Astrocyte (in vitro differentiated cells and primary cell): ENCODE data around the gene AGRN. TPM values are rescaled to one million over a fixed set of nuclear protein-coding genes. Genes with fewer than 3 reads are reported as not detected.
A peak's percentile ranks its signal among the peaks of the same experiment; 100 is the strongest.

Source experiments
- DNase-seq: peaks from one replicate; pipeline ENCODE4 v3.0.0-alpha.2; 2010; ENCODE audit warnings: low read depth
- FAIRE-seq: peaks from 2 replicates; lab custom pipeline; 2011; peaks lifted over from hg19 to GRCh38; lab: Jason Lieb, UNC
- H2AFZ ChIP-seq: 2 replicates; pipeline ENCODE4 v1.6.0; 2012; ENCODE audit warnings: low read depth, low read length, inconsistent platforms
- H3K27ac ChIP-seq: 2 replicates; pipeline ENCODE4 v1.5.1; 2011; ENCODE audit warnings: low read depth, low read length, inconsistent platforms
- H3K27me3 ChIP-seq: 2 replicates; pipeline ENCODE4 v1.6.0; 2011; ENCODE audit warnings: low read length, inconsistent platforms; ENCODE audit not compliant: insufficient read depth
- H3K36me3 ChIP-seq: 2 replicates; pipeline ENCODE4 v1.5.1; 2011; ENCODE audit warnings: low read length, inconsistent platforms; ENCODE audit not compliant: insufficient read depth
- H3K4me1 ChIP-seq: 2 replicates; pipeline ENCODE4 v1.5.1; 2011; ENCODE audit warnings: low read length, inconsistent platforms; ENCODE audit not compliant: insufficient read depth
- H3K4me2 ChIP-seq: 2 replicates; pipeline ENCODE4 v1.6.0; 2012; ENCODE audit warnings: low read length, inconsistent platforms
- H3K4me3 ChIP-seq: 2 replicates; pipeline ENCODE4 v1.5.1; 2011; ENCODE audit warnings: low read depth, mild to moderate bottlenecking, low read length, inconsistent platforms; ENCODE audit not compliant: insufficient read depth
- H3K79me2 ChIP-seq: 2 replicates; pipeline ENCODE4 v1.6.0; 2012; ENCODE audit warnings: mild to moderate bottlenecking, low read length, inconsistent platforms; ENCODE audit not compliant: insufficient read depth
- H3K9ac ChIP-seq: 2 replicates; pipeline ENCODE4 v1.6.0; 2012; ENCODE audit warnings: mild to moderate bottlenecking, low read length, inconsistent platforms
- H3K9me3 ChIP-seq: 2 replicates; pipeline ENCODE4 v1.5.1; 2012; ENCODE audit warnings: low read depth, mild to moderate bottlenecking, low read length, inconsistent platforms; ENCODE audit not compliant: insufficient read depth
- H4K20me1 ChIP-seq: 2 replicates; pipeline ENCODE4 v1.6.0; 2012; ENCODE audit warnings: low read length, inconsistent platforms; ENCODE audit not compliant: insufficient read depth
- H3K27ac Mint-ChIP-seq: one replicate; pipeline ENCODE4 v1.8.0; 2021; ENCODE audit warnings: mild to moderate bottlenecking, mixed read lengths; ENCODE audit not compliant: unreplicated experiment
- H3K27me3 Mint-ChIP-seq: one replicate; pipeline ENCODE4 v1.8.0; 2021; ENCODE audit warnings: low read depth, mixed read lengths; ENCODE audit not compliant: unreplicated experiment
- H3K36me3 Mint-ChIP-seq: one replicate; pipeline ENCODE4 v1.8.0; 2021; ENCODE audit warnings: low read depth, mixed read lengths; ENCODE audit not compliant: unreplicated experiment
- H3K4me1 Mint-ChIP-seq: one replicate; pipeline ENCODE4 v1.8.0; 2021; ENCODE audit warnings: low read depth, mixed read lengths; ENCODE audit not compliant: unreplicated experiment
- H3K4me3 Mint-ChIP-seq: one replicate; pipeline ENCODE4 v1.8.0; 2021; ENCODE audit warnings: mild to moderate bottlenecking, moderate library complexity, mixed read lengths; ENCODE audit not compliant: unreplicated experiment
- H3K9me3 Mint-ChIP-seq: one replicate; pipeline ENCODE4 v1.8.0; 2021; ENCODE audit warnings: mild to moderate bottlenecking, mixed read lengths; ENCODE audit not compliant: unreplicated experiment
- EZH2 ChIP-seq: IDR thresholded peaks from 2 replicates; pipeline ENCODE4 v1.6.1; 2012; ENCODE audit warnings: mild to moderate bottlenecking, low read length, inconsistent platforms; ENCODE audit not compliant: insufficient read depth
- total RNA-seq: library from RNA; stranded (reverse); gene quantifications from 2 replicates; pipeline ENCODE4 v1.2.1, GENCODE V29; 2021
- TF ChIP-seq, protein P1 (sequence below): IDR thresholded peaks from 2 replicates; pipeline ENCODE4 v1.5.1; 2011; ENCODE audit warnings: low read depth, mild to moderate bottlenecking, inconsistent platforms, low read length, moderate library complexity; ENCODE audit not compliant: insufficient read depth

AGRN gene
- total RNA-seq, 1 donor from 2014 or later: 589 TPM

DNA sequence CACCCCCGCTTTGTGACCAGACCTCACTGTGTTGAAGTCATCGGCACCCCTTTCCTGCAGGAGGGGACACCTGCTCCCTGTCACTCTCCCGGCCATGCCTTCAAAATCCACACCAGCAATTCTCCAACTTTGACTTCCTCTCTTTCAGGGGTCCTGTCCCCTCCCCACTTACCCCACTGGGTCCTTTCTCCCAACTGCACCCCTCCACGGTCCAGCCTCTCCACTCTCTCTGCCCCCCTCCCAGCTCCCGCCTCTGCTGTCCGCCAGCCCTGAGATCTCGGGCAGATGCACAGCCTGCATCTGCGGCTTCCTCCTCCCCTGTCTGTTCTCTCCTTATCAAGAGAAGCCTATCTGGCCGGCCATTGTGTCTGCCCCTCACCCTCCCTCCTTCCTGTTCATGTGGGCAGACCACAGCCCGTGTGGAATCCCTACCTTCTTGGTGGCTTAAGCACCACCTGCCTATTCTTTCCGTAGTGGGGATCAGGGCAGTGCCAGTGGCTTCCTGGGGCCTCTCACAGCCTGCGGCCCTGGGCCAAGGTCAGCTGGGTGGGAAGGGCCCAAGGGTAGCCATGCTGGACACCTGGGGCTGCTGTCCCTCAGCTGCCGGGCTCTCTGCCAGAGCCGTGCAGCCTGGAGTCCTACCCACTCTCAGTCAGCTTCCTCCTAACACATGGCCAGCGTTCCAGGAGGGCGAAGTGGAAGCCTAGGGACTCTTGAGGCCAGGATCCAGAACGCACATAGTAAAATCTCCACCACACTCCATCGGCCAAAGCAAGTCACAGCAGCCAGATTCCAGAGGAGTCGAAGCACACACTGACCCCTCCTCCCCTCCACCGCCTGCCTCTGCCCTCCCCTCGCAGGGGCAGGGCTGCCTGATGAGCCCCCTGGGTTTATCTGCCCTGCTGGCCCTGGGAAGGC lies 14.9 kb upstream of the AGRN start:
- H3K9me3 ChIP-seq: no peaks in the 10 kb centered on the region
- H2AFZ ChIP-seq: peak overlapping the region; percentile 27
- H4K20me1 ChIP-seq: peaks cover 22% of the 10 kb centered on the region
- H3K9me3 Mint-ChIP-seq: no peaks in the 10 kb centered on the region
- H3K79me2 ChIP-seq: no peaks in the 10 kb centered on the region
- DNase-seq (no peak), FAIRE-seq (no peak)
- H3K4me2 ChIP-seq: peak overlapping the region; percentile 49
- no peaks in the 10 kb centered on the region for H3K27me3 ChIP-seq
- H3K9ac ChIP-seq: peak overlapping the region; percentile 20
- H3K4me1 ChIP-seq: peaks cover 20% of the 10 kb centered on the region
- H3K27me3 Mint-ChIP-seq: no peaks in the 10 kb centered on the region
- H3K36me3 Mint-ChIP-seq: peaks cover 9% of the 10 kb centered on the region
- H3K4me3 Mint-ChIP-seq: peak overlapping the region; percentile 69
- no peak overlapping the region for H3K4me3 ChIP-seq
- H3K27ac ChIP-seq: no peak overlapping the region
- H3K27ac Mint-ChIP-seq: peak overlapping the region; percentile 88
- no peaks in the 10 kb centered on the region for H3K36me3 ChIP-seq
- peaks cover 18% of the 10 kb centered on the region for H3K4me1 Mint-ChIP-seq
- TF ChIP-seq, protein P1, sequence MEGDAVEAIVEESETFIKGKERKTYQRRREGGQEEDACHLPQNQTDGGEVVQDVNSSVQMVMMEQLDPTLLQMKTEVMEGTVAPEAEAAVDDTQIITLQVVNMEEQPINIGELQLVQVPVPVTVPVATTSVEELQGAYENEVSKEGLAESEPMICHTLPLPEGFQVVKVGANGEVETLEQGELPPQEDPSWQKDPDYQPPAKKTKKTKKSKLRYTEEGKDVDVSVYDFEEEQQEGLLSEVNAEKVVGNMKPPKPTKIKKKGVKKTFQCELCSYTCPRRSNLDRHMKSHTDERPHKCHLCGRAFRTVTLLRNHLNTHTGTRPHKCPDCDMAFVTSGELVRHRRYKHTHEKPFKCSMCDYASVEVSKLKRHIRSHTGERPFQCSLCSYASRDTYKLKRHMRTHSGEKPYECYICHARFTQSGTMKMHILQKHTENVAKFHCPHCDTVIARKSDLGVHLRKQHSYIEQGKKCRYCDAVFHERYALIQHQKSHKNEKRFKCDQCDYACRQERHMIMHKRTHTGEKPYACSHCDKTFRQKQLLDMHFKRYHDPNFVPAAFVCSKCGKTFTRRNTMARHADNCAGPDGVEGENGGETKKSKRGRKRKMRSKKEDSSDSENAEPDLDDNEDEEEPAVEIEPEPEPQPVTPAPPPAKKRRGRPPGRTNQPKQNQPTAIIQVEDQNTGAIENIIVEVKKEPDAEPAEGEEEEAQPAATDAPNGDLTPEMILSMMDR: no peak
- peak; percentile 34 for TF ChIP-seq EZH2

DNA sequence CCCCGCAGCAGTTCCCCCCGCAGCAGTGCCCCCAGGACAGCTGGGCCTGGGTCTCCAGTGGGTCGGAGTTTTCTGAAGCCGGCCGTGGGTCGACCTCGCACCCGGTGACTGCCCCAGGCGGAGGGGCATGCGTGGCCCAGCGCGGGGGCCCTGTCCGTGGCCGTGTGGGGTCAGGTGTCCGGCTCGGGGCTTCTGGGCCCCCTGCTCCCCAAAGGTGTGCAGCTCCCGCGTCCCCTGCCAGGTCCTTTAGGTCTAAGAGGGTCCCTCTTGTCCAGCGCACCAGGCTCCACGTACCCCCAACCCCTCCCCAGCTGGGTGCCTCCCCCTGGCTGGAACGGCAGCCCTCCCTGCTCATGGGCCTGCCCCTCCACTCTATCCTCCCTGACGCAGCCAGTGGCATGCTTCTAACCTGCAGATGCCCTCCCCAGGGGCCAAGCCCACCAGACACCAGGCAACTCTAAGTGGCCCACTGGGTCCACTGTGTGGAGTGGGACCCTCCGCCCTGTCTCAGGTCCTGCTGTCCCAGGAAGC lies 14.1 kb upstream of the AGRN start:
- TF ChIP-seq, protein P1: no peak
- no peak for TF ChIP-seq EZH2
- no peak overlapping the region for H3K27ac Mint-ChIP-seq
- peaks cover 9% of the 10 kb centered on the region for H3K36me3 Mint-ChIP-seq
- no peaks in the 10 kb centered on the region for H3K9me3 ChIP-seq
- no peak overlapping the region for H3K4me3 ChIP-seq
- no peaks in the 10 kb centered on the region for H3K27me3 ChIP-seq
- DNase-seq: no peak
- no peak overlapping the region for H3K4me2 ChIP-seq
- no peak for FAIRE-seq
- H3K79me2 ChIP-seq: no peaks in the 10 kb centered on the region
- no peaks in the 10 kb centered on the region for H3K27me3 Mint-ChIP-seq
- H3K9ac ChIP-seq: no peak overlapping the region
- H3K4me1 Mint-ChIP-seq: peaks cover 18% of the 10 kb centered on the region
- peaks cover 15% of the 10 kb centered on the region for H3K4me1 ChIP-seq
- H2AFZ ChIP-seq: no peak overlapping the region
- no peak overlapping the region for H3K4me3 Mint-ChIP-seq
- peaks cover 22% of the 10 kb centered on the region for H4K20me1 ChIP-seq
- no peaks in the 10 kb centered on the region for H3K36me3 ChIP-seq
- H3K9me3 Mint-ChIP-seq: no peaks in the 10 kb centered on the region
- no peak overlapping the region for H3K27ac ChIP-seq
